ENCODE measurements around the gene PTPN9.
A peak's percentile ranks its signal among the peaks of the same experiment; 100 is the strongest.
"Not testable (repeated sequence)": the region's sequence is repeated elsewhere in the genome, so short reads cannot be mapped to it uniquely, and the experiment has no call there.

PTPN9 gene

DNA sequence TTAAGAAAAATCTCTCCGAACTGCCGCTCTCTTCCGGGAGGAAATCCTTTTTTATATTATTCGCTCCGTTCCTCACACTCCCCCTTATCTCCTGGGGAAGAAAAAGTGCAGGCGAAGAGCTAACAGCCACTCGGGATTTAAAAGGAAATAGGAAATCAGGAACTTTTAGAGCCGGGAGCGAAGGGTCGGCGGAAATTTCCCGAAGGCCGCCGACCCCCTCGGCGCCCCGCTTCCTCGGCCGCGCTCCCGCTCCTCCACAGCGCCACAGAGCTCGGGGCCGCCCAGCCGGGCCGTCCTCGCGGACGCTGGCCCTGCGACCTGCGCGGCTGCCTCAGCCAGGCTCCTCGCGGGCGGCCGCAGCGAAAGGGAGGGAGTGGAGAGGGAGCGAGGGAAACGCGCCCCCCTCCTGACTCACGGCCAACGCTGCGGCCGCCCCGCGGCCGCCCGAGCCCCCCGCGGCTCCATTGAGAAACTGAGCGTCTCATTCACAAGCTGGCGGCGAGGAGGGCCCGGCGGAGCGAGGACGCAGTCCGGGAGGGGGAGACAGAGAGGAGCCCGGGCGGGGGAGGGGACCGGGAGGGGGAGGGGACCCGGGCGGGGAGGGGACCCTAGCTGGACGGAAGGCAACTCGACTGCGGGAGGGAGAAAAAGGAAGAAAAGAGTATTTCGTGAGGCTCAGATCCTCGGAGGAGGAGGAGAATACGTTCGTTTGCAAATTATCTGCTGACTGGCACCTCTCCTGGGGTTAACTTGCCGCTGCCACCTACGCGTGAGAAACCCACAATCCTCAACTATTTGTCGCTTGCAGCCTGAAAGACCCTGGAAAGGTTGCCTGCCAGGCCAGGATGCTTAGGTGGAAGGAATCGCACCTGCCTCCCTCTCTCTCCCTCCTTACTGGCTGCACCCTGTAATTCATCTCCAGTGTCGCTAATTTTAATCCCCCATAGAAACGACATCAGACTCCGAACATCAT lies at the start of gene PTPN9:
Gene PTPN9, minus strand, starts transcription at position 368 of the 973 bp plus-strand sequence. CDS start 539 bp downstream, outside the sequence.
- DNase-seq: peak; percentile 63 to 71

DNA sequence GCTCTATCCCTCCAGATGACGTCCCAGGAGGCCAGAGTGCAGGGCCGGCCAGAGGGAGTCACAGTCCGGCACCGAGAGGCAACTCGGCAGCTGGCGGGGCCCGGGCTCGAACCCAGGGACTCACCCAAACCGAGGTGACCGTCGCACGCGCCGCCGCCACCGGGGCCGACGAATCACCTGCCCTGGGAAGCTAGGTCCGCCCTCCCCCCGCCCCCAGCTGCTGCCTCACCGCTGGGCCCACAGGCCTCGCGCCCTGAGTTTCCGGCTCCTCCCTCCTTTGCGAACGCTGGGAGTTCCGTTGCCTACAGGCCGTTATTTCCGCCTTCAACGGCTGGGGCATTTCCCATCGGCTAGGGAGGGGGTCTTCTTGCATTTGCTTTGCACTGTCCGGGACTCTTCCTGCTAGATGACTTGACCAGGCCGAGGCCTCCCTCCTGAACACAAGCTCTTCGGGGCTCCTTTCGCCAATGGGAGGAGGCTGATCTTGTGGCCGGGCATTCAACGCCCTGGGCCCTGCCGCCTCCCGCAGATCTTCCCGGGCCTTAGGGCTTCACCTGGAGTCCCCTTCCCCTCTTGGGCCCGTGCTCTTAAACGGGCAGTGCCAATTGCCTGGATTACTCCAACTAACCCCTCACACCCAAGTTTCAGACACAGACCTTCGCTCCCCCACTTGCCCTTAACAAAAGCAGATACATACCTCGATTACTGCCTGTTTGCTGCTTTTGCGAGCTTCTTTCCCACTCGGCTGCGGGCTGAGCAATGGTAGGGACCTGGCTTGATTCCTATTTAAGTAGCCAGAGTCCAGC lies 46.6 kb upstream of the PTPN9 start, which contains the start of gene SNUPN:
Gene SNUPN, minus strand, starts transcription at position 184 of the 806 bp plus-strand sequence. CDS start 4,674 bp downstream, outside the sequence.
- peak; percentile 88 for DNase-seq

DNA sequence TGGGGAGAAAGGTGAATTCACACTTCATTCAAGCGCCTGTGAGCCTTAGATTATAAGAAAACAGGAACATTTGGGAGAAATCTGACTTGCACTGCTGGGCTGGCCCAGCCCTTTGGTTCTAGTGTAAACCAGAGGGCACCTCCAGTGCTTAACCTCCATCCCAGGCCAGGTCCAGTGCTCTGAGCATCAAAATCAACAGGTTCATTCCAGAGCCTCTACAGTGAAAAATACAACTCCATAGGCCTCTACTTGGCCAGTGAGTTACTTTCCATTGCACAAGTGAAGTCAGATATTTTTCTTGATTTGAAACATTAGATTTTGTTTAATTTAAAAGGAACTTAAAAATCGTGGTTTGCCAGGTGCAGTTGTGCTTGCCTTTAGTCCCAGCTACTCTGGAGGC lies 43.4 kb upstream of the PTPN9 start:
- DNase-seq: no peak

DNA sequence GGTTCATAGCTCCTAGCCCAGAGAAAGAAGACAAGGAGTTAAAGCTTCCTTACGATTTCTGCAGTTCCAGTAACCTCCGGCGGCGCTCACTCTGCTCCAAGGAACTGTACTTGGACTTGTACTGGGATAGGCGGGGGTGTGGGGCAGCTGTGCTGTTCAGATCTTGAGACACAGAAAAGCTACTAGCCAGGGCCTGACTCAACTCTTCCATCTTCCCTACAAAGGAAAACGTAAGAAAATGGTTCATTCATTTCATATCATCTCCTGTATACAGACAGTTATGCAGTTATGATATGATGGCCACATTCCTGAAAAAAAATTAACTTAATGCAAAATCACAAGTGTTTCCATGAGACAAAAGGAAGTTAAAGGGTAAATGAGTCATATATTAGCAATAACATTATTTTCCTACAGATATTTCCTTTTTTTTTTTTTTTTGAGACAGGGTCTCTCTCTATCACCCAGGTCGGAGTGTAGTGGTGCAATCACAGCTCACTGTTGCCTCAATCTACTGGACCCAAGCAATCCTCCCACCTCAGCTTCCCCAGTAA lies 41.8 kb upstream of the PTPN9 start:
- DNase-seq: no peak

DNA sequence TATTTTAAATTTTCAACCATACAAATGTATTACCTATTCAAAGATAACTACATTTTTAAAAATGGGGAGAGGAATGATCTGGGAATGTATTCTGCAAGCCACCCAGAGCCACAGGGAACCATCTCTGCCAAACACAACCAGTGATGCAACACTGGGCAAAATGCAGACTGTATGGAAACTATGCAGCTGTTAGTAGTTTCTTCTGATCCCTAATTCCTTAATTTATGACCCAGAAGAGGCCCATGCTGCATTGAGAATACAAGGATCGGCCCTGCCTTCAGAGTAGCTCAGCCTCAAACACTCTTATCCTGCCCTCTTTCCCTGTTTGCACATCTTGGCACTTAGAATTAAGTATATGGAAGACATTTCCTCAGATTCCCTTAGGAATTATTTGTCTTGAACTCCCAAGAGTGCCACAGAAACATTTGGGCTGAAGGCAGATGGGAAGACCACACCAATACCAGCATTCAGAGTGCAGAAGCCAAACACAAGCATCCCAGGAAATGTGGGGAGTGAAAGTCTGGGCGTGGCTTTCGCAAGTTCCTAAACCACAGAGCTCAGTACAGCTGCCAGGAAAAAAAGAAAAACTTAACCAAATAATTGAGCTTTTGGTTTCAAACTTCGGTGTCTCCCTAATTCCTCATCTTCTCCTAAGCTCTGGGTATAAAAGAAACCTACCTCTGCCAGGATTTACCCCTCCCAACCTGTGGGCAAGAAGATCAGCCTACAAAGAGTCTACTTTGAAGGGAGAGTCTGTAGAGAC lies 41.1 kb upstream of the PTPN9 start:
- DNase-seq: no peak

DNA sequence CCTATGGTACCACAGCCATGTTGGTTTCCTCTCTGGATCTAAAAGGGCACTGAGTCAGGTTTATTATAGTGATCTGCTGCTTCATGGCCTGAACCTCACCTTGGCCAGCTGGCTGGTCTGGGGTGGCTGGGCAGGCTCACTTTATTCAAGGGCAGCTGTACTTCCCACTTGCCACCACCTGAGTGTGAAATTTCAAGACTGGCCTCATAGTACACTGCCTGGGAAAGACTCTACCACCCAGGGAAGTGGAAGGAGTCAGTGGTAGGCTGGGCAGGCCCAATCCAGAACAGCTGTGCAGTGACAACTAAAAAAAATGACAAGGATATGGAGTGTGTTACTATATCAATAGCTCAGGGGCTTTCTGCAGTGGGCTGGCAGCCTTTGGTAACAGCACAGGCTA lies 37.7 kb upstream of the PTPN9 start:
- DNase-seq: no peak

DNA sequence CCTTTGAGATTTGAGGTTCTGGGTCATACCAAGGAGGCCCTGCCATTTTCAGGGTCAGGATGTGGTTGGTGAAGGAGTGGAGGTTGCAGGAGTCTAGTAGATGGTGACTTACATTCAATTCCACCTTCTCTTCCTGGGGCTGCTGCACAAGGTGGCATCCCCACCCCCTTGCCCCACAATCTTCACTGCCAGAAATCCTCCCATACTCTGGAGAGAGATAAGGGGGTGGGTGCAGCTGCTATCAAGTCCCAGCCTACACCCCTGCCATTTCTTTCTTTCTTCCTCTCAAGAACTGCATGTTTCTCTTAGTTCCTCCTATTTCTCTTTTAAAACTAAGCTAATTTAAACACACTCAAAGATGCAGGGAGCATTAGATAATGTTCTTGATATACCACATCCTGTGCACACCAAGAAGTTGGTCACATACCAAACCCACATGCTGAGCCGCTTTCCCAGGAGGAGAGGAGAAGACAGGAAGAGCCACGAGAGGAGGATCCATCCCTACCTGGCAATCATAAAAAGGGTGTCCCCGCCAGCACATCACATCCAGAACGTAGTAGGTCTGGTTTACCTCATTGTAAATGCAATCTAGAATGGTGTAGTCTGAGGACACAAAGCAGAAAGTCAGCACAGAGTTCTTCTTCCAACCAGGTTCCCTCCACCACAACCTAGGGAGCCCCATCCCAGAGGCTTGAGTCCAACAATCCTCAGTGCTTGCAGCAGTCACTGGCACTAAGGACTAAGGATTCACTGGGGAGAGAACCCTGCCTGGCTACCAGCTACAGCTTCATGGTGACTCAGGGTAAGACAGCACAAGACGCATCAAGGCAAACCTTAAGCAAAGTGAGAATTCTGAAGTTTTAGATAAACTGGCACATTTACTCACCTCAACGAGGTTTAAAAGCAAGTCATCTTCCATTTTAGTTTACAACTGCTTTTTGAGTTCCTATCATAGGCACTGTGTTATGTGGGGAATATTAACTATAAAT lies 27.9 kb upstream of the PTPN9 start:
- DNase-seq: no peak

DNA sequence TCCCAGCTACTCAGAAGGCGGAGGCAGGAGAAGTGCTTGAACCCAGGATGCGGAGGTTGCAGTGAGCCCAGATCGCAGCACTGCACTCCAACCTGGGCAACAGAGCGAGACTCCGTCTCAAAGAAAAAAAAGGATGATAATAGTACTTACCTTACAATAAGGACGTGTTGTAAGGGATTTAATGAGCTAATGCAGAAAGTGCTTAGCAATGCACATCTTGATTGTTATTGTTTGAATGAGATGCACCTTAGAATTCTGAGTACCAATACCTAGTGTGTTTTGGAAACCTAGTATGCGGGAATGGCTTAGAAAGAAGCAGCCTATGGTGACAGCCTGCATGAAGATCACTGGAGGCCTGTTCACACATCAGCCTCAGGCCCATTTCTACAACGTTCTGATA lies 26.9 kb upstream of the PTPN9 start:
- no peak for DNase-seq

DNA sequence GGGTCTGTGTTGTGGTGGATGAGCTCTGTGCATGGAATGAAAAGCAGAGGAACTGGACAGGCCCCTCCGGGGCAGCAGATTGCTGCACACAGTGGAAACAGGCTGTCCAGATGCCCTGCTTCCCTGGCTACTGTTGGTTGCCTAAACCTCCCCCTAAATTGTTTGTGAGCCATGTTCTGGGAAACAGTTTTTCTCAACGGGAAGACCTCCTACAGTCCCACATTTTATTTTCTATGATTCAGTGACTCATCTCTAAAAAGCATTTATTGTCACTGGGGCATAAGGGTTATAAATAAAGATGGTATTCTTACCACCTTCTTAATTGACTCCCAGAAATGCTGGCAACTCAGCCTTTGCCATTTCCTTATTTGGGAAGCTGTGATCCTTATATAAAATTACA lies 20.3 kb upstream of the PTPN9 start:
- DNase-seq: peak in 1 of 2 donors; percentile 42

DNA sequence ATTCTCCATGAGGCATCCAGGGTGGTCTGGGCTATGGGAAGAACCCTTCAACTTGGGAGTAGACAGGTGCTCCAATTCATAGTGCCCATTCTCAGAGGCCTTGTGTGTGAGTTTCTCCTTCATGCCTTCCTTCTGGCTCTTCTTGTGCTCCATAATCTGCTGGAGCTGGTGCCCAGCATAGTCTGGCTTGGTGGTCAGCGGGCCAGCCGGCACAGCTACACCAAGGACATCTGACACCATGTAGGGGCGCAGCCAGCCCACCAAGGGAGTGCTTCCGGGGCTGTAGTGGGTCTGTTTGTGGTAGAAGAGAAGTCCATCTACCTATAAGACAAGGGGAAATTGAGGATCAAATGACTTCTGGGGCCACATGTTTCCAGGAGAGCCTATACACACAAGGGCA lies 19.2 kb upstream of the PTPN9 start:
- no peak for DNase-seq

DNA sequence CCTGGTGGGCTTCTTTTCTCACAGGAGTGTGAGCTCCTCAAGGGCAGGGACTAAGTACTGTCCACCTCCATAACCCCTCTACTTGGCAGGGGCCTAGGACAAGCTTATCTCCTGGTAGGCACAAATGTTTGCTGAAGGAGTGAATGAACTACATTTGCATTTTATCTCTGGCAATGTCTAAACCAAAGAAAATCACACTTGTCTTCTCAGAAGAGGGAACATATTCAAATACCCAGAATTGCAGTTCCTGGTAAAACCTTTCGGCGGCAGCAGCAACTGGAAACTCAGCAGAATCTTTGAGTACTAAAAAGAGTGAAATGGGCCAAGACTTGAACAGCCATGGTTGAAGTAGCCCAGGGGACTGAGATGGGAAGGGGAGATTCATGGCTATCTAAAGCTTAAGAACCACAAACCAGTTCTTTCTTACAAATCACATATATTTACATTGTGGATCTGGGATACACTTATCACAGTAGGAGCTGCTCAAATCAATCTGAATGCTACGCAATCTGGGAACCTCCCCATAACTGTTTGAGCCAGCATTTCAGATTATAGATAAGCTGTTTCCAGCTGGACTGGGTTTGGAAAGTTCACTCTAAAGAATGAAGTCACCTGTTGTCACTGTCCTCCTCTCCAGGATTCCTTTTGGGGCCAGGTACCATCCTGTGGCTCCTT lies 18.7 kb upstream of the PTPN9 start:
- DNase-seq: peak in 1 of 2 donors; percentile 10

DNA sequence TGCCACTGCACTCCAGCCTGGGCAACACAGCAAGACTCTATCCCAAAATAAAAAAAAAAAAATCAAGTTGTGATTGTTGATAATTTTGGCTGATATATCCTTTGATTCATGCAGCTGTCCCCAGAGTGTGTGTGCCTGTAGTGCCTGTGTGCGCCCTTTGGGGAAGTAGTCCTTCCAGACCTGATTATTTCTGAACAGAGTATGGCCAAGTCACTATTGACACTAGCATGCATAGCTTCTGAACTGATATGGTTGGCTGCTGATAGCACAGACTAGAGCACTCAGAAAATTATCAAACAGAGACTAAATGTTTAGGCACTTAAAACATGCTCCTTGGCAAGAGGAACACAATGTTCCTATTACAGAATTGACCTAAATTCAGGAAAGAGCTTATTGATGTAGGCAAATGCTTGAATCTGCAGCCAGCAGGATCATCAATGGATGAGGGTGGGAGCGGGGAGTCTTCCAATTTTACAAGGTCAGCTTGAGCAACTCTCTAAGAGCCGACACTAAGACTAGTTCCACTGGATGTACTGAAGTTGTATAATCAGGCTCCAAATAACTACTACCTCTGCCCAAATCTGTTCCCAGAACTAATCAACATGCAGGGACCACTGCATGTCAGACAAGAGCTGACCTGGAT lies 17.7 kb upstream of the PTPN9 start:
- no peak for DNase-seq

DNA sequence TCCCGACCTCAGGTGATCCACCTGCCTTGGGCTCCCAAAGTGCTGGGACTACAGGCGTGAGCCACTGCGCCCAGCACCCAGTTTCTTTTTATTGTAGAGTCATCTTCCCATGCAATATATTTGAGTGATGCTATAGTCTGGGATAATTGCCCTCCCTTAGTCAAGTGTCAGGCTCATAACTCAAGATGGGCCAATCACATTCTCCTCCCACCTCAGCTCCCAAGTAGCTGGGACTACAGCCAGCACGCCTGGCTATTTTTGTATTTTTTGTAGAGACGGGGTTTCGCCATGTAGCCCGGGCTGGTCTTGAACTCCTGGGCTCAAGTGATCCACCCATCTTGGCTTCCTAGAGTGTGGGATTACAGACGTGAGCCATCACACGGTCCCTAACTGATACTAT lies 15.2 kb upstream of the PTPN9 start:
- DNase-seq: no peak

DNA sequence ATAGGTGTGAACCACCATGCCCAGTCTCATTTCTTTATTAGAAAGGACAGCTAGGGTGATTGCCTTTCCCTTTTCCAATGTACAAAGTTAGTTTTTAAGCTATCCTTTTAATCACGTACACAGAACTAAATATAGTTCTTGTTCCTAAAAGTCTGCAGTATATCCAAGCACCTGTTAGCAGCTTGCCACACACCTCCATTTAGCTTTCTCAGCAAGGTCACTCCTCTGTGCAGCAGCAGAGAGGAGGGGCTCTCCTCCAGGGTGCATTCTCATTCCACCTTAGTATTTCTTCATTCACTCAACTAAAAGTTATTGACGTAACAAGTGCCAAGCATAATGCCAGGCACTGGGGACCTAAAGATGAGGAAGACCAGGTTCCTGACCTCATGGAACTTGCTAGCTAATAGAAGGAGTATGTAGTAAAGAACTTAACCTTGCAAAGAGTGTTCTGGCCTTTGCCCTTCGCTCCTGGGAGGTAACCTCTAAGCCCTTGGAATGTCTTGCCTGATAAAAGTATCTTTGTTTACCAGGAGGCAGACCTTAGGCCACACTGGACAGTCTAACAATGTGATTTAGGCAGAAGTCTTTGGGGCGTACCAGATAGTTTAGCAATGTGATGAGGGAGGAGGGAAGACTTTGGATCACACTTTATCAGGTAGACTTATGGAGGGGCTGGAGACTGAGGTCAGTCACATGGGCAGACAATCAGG lies 12.7 kb upstream of the PTPN9 start:
- no peak for DNase-seq

DNA sequence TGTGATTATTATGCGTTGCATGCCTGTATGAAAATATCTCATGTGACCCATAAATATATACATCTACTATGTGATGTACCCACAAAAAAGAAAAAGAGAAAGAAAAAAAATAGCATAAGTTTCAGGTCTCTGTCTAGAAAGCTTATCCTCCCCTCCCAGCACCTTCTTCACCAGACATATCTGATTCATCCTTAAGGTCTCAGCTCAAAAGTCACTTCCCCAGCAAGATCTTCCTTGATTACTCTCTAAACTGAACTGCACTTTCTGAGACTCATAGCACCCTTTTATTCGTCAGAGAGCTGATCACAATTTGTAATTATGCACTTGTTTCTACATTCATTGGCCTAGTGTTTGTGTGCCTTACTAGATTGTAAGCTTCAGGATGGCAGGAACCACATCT lies 11.1 kb upstream of the PTPN9 start:
- no peak for DNase-seq

DNA sequence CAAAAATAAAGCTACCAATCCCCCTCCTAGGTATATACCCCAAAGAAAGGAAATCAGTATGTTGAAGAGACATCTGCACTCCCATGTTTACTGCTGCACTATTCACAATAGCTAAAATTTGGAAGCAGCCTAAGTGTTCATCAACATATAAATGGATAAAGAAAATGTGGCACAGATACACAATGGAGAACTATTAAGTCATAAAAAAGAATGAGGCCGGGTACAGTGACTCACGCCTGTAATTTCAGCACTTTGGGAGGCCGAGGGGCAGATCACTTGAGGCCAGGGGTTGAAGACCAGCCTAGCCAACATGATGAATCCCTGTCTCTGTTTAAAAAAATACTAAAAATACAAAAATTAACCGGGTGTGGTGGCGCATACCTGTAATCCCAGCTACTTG lies 10.0 kb upstream of the PTPN9 start:
- no peak for DNase-seq

DNA sequence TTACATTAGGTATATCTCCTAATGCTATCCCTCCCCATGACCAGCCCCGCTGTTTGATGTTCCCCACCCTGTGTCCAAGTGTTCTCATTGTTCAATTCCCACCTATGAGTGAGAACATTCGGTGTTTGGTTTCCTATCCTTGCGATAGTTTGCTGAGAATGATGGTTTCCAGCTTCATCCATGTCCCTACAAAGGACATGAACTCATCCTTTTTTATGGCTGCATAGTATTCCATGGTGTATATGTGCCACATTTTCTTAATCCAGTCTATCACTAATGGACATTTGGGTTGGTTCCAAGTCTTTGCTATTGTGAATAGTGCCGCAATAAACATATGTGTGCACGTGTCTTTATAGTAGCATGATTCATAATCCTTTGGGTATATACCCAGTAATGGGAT lies 7.3 kb upstream of the PTPN9 start:
- not testable (repeated sequence) for DNase-seq

DNA sequence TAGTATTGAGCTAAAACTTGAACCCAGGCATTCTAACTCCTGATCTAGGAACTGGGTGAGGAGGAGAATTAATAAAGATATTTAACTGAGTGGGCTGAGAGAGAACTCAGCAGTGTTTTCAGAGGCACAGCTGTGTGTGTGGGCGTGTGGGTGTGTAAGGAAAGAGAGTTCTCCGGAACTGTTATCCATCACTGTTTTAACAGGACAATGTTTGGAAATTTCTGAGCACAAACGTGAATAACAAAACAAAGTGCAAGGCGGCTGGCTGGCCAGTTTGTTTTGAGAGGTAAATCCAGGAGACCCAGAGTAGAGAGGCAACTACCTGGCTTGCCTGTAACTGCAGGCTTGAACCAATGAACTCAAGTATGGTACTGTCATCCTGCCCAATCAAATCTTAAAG lies 5.0 kb upstream of the PTPN9 start:
- no peak for DNase-seq

DNA sequence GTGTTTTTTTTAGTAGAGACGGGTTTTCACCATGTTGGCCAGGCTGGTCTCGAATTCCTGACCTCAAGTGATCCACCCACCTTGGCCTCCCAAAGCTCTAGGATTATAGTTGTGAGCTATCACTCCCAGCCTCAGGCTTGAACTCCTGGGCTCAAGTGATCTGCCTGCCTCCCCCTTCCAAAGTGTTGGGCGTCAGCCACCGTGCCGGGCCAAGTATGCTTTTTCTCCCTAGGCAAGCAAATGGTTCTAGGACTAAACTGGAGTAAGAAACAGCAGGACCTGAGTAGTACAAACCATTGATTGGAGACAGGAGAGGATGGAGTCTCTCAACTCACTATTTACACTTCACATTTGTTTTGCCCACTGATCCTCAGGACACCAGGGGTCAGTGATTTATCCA lies 4.6 kb upstream of the PTPN9 start:
- no peak for DNase-seq

Data from hippocampal formation (tissue), 2 donors.